NB4 (cell line): ENCODE data around the gene DRAP1.
"Not testable (repeated sequence)": the region's sequence is repeated elsewhere in the genome, so short reads cannot be mapped to it uniquely, and the experiment has no call there.

Experiments
- DNase-seq: peaks from one replicate; pipeline ENCODE4 v3.0.0; 2010; ENCODE audit warnings: low read depth
- H3K4me3 ChIP-seq: one replicate; pipeline ENCODE4 v1.5.1; 2011; ENCODE audit warnings: mild to moderate bottlenecking, low read depth, low read length, moderate library complexity
- CTCF ChIP-seq: IDR thresholded peaks from one replicate; pipeline ENCODE4 v1.5.1; 2012; ENCODE audit warnings: low read depth, low read length
- MAX ChIP-seq: IDR thresholded peaks from 2 replicates; pipeline ENCODE4 v1.6.1; 2011; ENCODE audit warnings: low read depth, low read length
- MYC ChIP-seq: IDR thresholded peaks from 2 replicates; pipeline ENCODE4 v1.6.1; 2011; ENCODE audit warnings: low read depth, low read length
- POLR2A ChIP-seq: IDR thresholded peaks from 2 replicates; pipeline ENCODE4 v1.6.1; 2011; ENCODE audit warnings: mild to moderate bottlenecking; ENCODE audit not compliant: insufficient read length; ENCODE audit errors: extremely low read depth

The DRAP1 gene

GRCh38 chr11:65891219-65892136, 27.7 kb upstream of the DRAP1 start:
- DNase-seq, result peak; percentile 84
- TF ChIP-seq MYC, result peak; percentile 78
- peak; percentile 10 for TF ChIP-seq POLR2A
- TF ChIP-seq MAX, result peak; percentile 47; the same call in 1 of the 2 replicates
- peak; percentile 53 for TF ChIP-seq CTCF
- H3K4me3 ChIP-seq, result peak overlapping the region; percentile 78

- peak overlapping the region; percentile 78 for H3K4me3 ChIP-seq
- DNase-seq, result not testable (repeated sequence)
Measured at GRCh38 chr11:65892137-65892540, 27.1 kb upstream of the DRAP1 start.

- peak overlapping the region; percentile 78 for H3K4me3 ChIP-seq
- TF ChIP-seq MYC (no peak), MAX (no peak), POLR2A (no peak)
- DNase-seq, result no peak
Measured at GRCh38 chr11:65892661-65893317, 26.4 kb upstream of the DRAP1 start.

- no peak for DNase-seq
- no peak overlapping the region for H3K4me3 ChIP-seq
- no peak for TF ChIP-seq MAX
- TF ChIP-seq POLR2A, result no peak
- TF ChIP-seq CTCF, result no peak
- TF ChIP-seq MYC, result no peak
Measured at GRCh38 chr11:65894034-65894591, 25.1 kb upstream of the DRAP1 start.

- no peak for DNase-seq
- no peak for TF ChIP-seq POLR2A
- H3K4me3 ChIP-seq, result no peak overlapping the region
Measured at GRCh38 chr11:65895482-65895981, 23.7 kb upstream of the DRAP1 start.

- no peak for DNase-seq
- H3K4me3 ChIP-seq, result no peak overlapping the region
- no peak for TF ChIP-seq MYC
- TF ChIP-seq CTCF, result no peak
- no peak for TF ChIP-seq POLR2A
- TF ChIP-seq MAX, result no peak
Measured at GRCh38 chr11:65896034-65896999, 22.9 kb upstream of the DRAP1 start.
